ENCODE results near the gene UBTD1.
A peak's percentile ranks its signal among the peaks of the same experiment; 100 is the strongest.

UBTD1 gene

DNA sequence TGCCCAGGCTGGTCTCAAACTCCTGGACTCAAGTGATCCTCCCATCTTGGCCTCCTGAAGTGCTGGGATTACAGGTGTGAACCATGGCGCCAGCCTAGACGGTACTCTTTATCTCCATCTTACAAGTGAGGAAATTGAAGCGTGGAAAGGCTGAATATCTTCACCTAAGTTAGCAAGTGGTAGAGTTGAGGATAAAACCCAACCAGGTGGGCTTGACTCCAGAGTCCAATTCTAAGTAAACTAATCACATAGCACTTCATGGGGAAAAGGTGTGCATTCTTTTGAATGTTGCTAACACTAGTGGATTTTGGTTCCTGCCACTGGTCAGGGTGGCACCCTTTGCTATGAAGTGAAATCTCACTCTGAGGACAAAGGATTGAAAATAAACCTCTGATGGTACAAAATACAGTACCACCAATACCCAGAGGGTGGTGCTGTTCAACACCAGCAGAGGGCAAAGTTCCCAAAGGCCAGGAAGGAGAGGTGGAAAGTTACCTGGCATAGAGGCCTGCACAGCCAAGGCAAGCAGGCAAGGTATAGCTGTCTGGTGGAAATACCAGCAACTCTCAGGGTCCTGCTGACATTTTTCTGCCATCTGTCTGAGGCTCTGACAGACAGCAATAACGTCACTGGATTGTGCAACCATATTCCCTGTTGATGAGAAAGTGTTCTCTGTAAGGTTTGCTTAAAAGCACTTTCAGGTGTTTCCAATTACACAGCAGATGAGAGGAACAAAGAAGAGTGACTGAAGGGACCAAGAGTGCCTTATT lies 35.2 kb upstream of the UBTD1 start:
- Histone ChIP-seq H3K9me2 (replicated peaks; ENCODE audit: insufficient read depth, low read length) (no peaks in the 10 kb centered on the region), H2AFZ (ENCODE audit: low read depth, low read length, severe bottlenecking) (no peak overlapping the region), H4K20me1 (ENCODE audit: low read depth, low read length) (no peaks in the 10 kb centered on the region), H3K36me3 (ENCODE audit: low read length) (peaks cover 20% of the 10 kb centered on the region; the same call in 1 of the 2 replicates), H3K4me2 (ENCODE audit: low read depth, low read length, poor library complexity, severe bottlenecking) (no peak overlapping the region), H3F3A (ENCODE audit: insufficient read depth) (peaks cover 10% of the 10 kb centered on the region; the same call in 1 of the 2 replicates), H3K79me2 (ENCODE audit: insufficient read depth, low read length) (no peaks in the 10 kb centered on the region), H3K9me3 (ENCODE audit: insufficient read depth, low read length) (no peaks in the 10 kb centered on the region), H3K27ac (ENCODE audit: low read depth, low read length) (no peak overlapping the region), H3K27me3 (ENCODE audit: low read length) (no peaks in the 10 kb centered on the region), H3K9ac (ENCODE audit: low read length) (no peak overlapping the region), H3K4me3 (ENCODE audit: insufficient read depth, low read length, poor library complexity, severe bottlenecking) (no peak overlapping the region)
- TF ChIP-seq CTCF (IDR thresholded peaks at IDR 0.05; ENCODE audit: insufficient read depth, low read length, poor library complexity, severe bottlenecking) (peak; percentile 86), EZH2phosphoT487 (conservative IDR thresholded peaks at IDR 0.05; ENCODE audit: low read length) (no peak)

- Histone ChIP-seq H3K27me3 (ENCODE audit: low read length) (no peaks in the 10 kb centered on the region), H3K27ac (ENCODE audit: low read depth, low read length) (no peak overlapping the region), H3K9me2 (replicated peaks; ENCODE audit: insufficient read depth, low read length) (no peaks in the 10 kb centered on the region), H3K4me3 (ENCODE audit: insufficient read depth, low read length, poor library complexity, severe bottlenecking) (no peak overlapping the region), H3K4me2 (ENCODE audit: low read depth, low read length, poor library complexity, severe bottlenecking) (no peak overlapping the region), H4K20me1 (ENCODE audit: low read depth, low read length) (no peaks in the 10 kb centered on the region), H3K9ac (ENCODE audit: low read length) (no peak overlapping the region), H3F3A (ENCODE audit: insufficient read depth) (peaks cover 10% of the 10 kb centered on the region; the same call in 1 of the 2 replicates), H2AFZ (ENCODE audit: low read depth, low read length, severe bottlenecking) (no peak overlapping the region), H3K9me3 (ENCODE audit: insufficient read depth, low read length) (no peaks in the 10 kb centered on the region), H3K36me3 (ENCODE audit: low read length) (peaks cover 16% of the 10 kb centered on the region; the same call in 1 of the 2 replicates), H3K79me2 (ENCODE audit: insufficient read depth, low read length) (no peaks in the 10 kb centered on the region)
- TF ChIP-seq CTCF (IDR thresholded peaks at IDR 0.05; ENCODE audit: insufficient read depth, low read length, poor library complexity, severe bottlenecking), result no peak
- no peak for TF ChIP-seq EZH2phosphoT487 (conservative IDR thresholded peaks at IDR 0.05; ENCODE audit: low read length)
Measured at GRCh38 chr10:97464226-97464625, 34.5 kb upstream of the UBTD1 start.

- Histone ChIP-seq H4K20me1 (ENCODE audit: low read depth, low read length) (no peaks in the 10 kb centered on the region), H3K79me2 (ENCODE audit: insufficient read depth, low read length) (no peaks in the 10 kb centered on the region), H3K27ac (ENCODE audit: low read depth, low read length) (no peak overlapping the region), H3K36me3 (ENCODE audit: low read length) (peaks cover 11% of the 10 kb centered on the region; the same call in 1 of the 2 replicates), H3K9me3 (ENCODE audit: insufficient read depth, low read length) (no peaks in the 10 kb centered on the region), H3K9me2 (replicated peaks; ENCODE audit: insufficient read depth, low read length) (no peaks in the 10 kb centered on the region), H2AFZ (ENCODE audit: low read depth, low read length, severe bottlenecking) (no peak overlapping the region), H3K9ac (ENCODE audit: low read length) (no peak overlapping the region), H3K27me3 (ENCODE audit: low read length) (no peaks in the 10 kb centered on the region), H3F3A (ENCODE audit: insufficient read depth) (peaks cover 10% of the 10 kb centered on the region; the same call in 1 of the 2 replicates), H3K4me2 (ENCODE audit: low read depth, low read length, poor library complexity, severe bottlenecking) (no peak overlapping the region), H3K4me3 (ENCODE audit: insufficient read depth, low read length, poor library complexity, severe bottlenecking) (no peak overlapping the region)
- no peak for TF ChIP-seq CTCF (IDR thresholded peaks at IDR 0.05; ENCODE audit: insufficient read depth, low read length, poor library complexity, severe bottlenecking)
- TF ChIP-seq EZH2phosphoT487 (conservative IDR thresholded peaks at IDR 0.05; ENCODE audit: low read length), result no peak
Measured at GRCh38 chr10:97465982-97466381, 32.7 kb upstream of the UBTD1 start.

All from SU-DHL-6 (cell line).